HepG2 (cell line): ENCODE measurements around the gene SYT11. TPM values are rescaled to one million over a fixed set of nuclear protein-coding genes. Genes with fewer than 3 reads are reported as not detected.
A peak's percentile ranks its signal among the peaks of the same experiment; 100 is the strongest.

ENCODE experiments used
- DDIT3 ChIP-seq: sonication (generic); formaldehyde crosslinking; IDR thresholded peaks from 2 replicates; pipeline ENCODE4 v1.4.0; 2020; ENCODE audit warnings: mild to moderate bottlenecking, missing genetic modification reagents
- DMTF1 ChIP-seq: sonication (generic); formaldehyde crosslinking; IDR thresholded peaks from 2 replicates; pipeline ENCODE4 v1.4.0; 2020; ENCODE audit warnings: mild to moderate bottlenecking, missing genetic modification reagents
- FIP1L1 ChIP-seq: fragments of 200-400 bp; formaldehyde crosslinking; IDR thresholded peaks from 2 replicates; pipeline ENCODE4 v1.6.1; 2018; ENCODE audit warnings: low read depth, mild to moderate bottlenecking, low read length, moderate library complexity, borderline replicate concordance; ENCODE audit not compliant: insufficient read depth
- HMGXB4 ChIP-seq, 2 experiments: sonication (generic) in 1 of 2; formaldehyde crosslinking in 1 of 2; IDR thresholded peaks; 2 replicates each; pipeline versions ENCODE4 v1.4.0 to v1.6.1; 2018 to 2020; ENCODE audit warnings: missing genetic modification reagents in 2 of 2, borderline replicate concordance in 1 of 2, low read depth in 1 of 2, mild to moderate bottlenecking in 1 of 2, missing biosample characterization in 1 of 2
- HNF1B ChIP-seq: sonication (generic); formaldehyde crosslinking; IDR thresholded peaks from 2 replicates; pipeline ENCODE4 v1.5.1; 2020; ENCODE audit warnings: mild to moderate bottlenecking, moderate library complexity, missing genetic modification reagents
- MED1 ChIP-seq: sonication (generic); formaldehyde crosslinking; IDR thresholded peaks from 2 replicates; pipeline ENCODE4 v1.4.0; 2020; ENCODE audit warnings: missing genetic modification reagents
- MIER3 ChIP-seq: IDR thresholded peaks from 2 replicates; pipeline ENCODE4 v1.6.1; 2016; ENCODE audit warnings: missing compliant biosample characterization, borderline replicate concordance
- MTA1 ChIP-seq: sonication (generic); formaldehyde crosslinking; IDR thresholded peaks from 2 replicates; pipeline ENCODE4 v1.4.0; 2020; ENCODE audit warnings: missing genetic modification reagents, mild to moderate bottlenecking, borderline replicate concordance
- POGK ChIP-seq: sonication (generic); formaldehyde crosslinking; conservative IDR thresholded peaks from 2 replicates; pipeline ENCODE4 v1.8.0; 2022; ENCODE audit warnings: mild to moderate bottlenecking, moderate library complexity, missing genetic modification reagents
- SRSF9 ChIP-seq: fragments of 200-400 bp; formaldehyde crosslinking; IDR thresholded peaks from 2 replicates; pipeline ENCODE4 v1.6.1; 2018; ENCODE audit warnings: borderline replicate concordance, mild to moderate bottlenecking, low read depth, low read length; ENCODE audit not compliant: insufficient read depth, poor library complexity, severe bottlenecking
- ZFP37 ChIP-seq: sonication (generic); formaldehyde crosslinking; IDR thresholded peaks from 2 replicates; pipeline ENCODE4 v1.4.0; 2020; ENCODE audit warnings: missing genetic modification reagents, borderline replicate concordance
- ZFP91 ChIP-seq: sonication (generic); formaldehyde crosslinking; IDR thresholded peaks from 2 replicates; pipeline ENCODE4 v1.9.0; 2022; ENCODE audit warnings: missing genetic modification reagents, mild to moderate bottlenecking, borderline replicate concordance
- ZKSCAN1 ChIP-seq: fragments of 150-350 bp; IDR thresholded peaks from 2 replicates; pipeline ENCODE4 v1.6.1; 2014; ENCODE audit warnings: low read length
- ZNF224 ChIP-seq: sonication (generic); formaldehyde crosslinking; IDR thresholded peaks from 2 replicates; pipeline ENCODE4 v1.5.0; 2020; ENCODE audit warnings: mild to moderate bottlenecking, missing genetic modification reagents
- ZNF691 ChIP-seq: sonication (generic); formaldehyde crosslinking; IDR thresholded peaks from 2 replicates; pipeline ENCODE4 v1.4.0; 2020; ENCODE audit warnings: missing genetic modification reagents, low read depth, mild to moderate bottlenecking, borderline replicate concordance
- polyA plus RNA-seq, 8 experiments: library from polyadenylated mRNA; depleted of rRNA in 3 of 8; stranded (reverse) in 7 of 8; unstranded in 1 of 8; fragments of >200 nt; fragmentation: Illumina TruSeq in 4 of 8; extraction: Trizol in 4 of 8; gene quantifications; 2 replicates each; pipeline versions ENCODE4 v1.2.1 to v1.2.3, GENCODE V29; 2011 to 2016; ENCODE audit warnings: low read depth in 4 of 8, missing spikeins in 1 of 8, mixed read lengths in 1 of 8; ENCODE audit not compliant: insufficient read depth in 1 of 8
- total RNA-seq, 5 experiments: library from RNA; depleted of rRNA; stranded (reverse); fragments of >200 nt; fragmentation: Illumina TruSeq; extraction: Trizol; gene quantifications; 2 replicates each; pipeline ENCODE4 v1.2.3, GENCODE V29; 2016; ENCODE audit warnings: low read depth in 1 of 5

Gene SYT11
- total and polyA plus RNA-seq, 2 of the 13 experiments (the other 11 are each of a cell fraction or from before 2014, with no cell fraction given), result 0.22 to 0.59 TPM

GRCh38 chr1:155911156-155912055 lies 52.0 kb downstream of the SYT11 start, which contains the start of gene RIT1 (continued):
- TF ChIP-seq ZFP91 (CRISPR knock-in tag) (peak; percentile 35; the same call in 1 of the 2 replicates), HNF1B (CRISPR knock-in tag) (peak; percentile 80), MTA1 (CRISPR knock-in tag) (no peak), MIER3 (CRISPR knock-in tag) (0 out of 2 replicates have a peak, but pooled peaks have one; percentile 22), ZNF691 (0 out of 2 replicates have a peak, but pooled peaks have one; percentile 38), FIP1L1 (no peak), ZFP37 (no peak), DMTF1 (CRISPR knock-in tag) (no peak), ZKSCAN1 (no peak), SRSF9 (no peak), ZNF224 (no peak), HMGXB4 (CRISPR knock-in tag; IDR thresholded peaks at IDR 0.05; ENCODE audit: borderline replicate concordance in 1 of 2, low read depth in 1 of 2) (0 out of 4 replicates have a peak, but pooled peaks of 1 of the 2 experiments have one; percentile 43), MED1 (CRISPR knock-in tag) (peak; percentile 50; the same call in 1 of the 2 replicates), POGK (CRISPR knock-in tag) (no peak), DDIT3 (no peak)
